Panc1 (cell line): ENCODE results near the gene NFATC1.

Experiments used
- CTCF ChIP-seq: fragments of 450-650 bp; IDR thresholded peaks from 2 replicates; pipeline ENCODE4 v1.5.1; 2017; ENCODE audit warnings: mild to moderate bottlenecking
- POLR2AphosphoS5 ChIP-seq: IDR thresholded peaks from 2 replicates; pipeline ENCODE4 v1.6.1; 2012; ENCODE audit warnings: mild to moderate bottlenecking, low read depth, low read length, moderate library complexity
- REST ChIP-seq, 2 experiments: IDR thresholded peaks; 2 replicates each; pipeline ENCODE4 v1.6.1; 2011 to 2012; ENCODE audit warnings: low read depth in 2 of 2, control low read depth in 1 of 2, low read length in 1 of 2, mild to moderate bottlenecking in 1 of 2, moderate library complexity in 1 of 2; ENCODE audit not compliant: insufficient read depth in 1 of 2
- TCF7L2 ChIP-seq: IDR thresholded peaks from 2 replicates; pipeline ENCODE4 v1.6.1; 2011; ENCODE audit warnings: mild to moderate bottlenecking, low read depth, low read length, inconsistent platforms

GRCh38 chr18:79463424-79463960, 67.8 kb downstream of the NFATC1 start:
- TF ChIP-seq REST (IDR thresholded peaks at IDR 0.05; ENCODE audit: insufficient read depth in 1 of 2, low read depth in 2 of 2, low read length in 1 of 2) (no peak), CTCF (no peak), POLR2AphosphoS5 (no peak), TCF7L2 (no peak)
